Stimulated activated CD4-positive, alpha-beta T cell treated with anti-CD3 and anti-CD28 coated beads, TNF-alpha, amount 100 ng/mL, for 48 hours (primary cell): ENCODE data around the gene TPO.
"Not testable (repeated sequence)": the region's sequence is repeated elsewhere in the genome, so short reads cannot be mapped to it uniquely, and the experiment has no call there.

Source experiments
- DNase-seq, 3 donors: peaks; one replicate each; pipeline ENCODE4 v3.0.0-alpha.2; 2020; ENCODE audit warnings: low read depth in 3 of 3

Gene TPO

DNA sequence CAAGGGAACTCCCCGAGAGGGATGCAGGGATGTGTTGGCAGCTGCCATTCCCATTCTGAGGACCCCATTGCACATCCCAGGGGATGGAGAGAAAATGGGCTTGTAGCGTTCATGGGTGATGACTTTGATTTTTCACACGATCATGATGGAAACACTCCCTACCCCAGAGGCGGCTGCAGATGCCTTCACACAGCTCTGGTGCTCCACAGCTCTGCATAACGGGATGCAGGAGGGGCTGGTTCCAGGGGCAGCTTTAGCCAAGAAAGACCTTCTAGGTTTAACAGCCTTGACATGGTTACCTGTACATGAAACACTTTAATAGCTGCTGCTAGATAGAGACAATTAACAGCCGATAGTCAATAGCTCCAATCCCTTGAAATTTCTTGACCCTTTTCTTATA, 88.7 kb downstream of the TPO start:
- DNase-seq: no peak

DNA sequence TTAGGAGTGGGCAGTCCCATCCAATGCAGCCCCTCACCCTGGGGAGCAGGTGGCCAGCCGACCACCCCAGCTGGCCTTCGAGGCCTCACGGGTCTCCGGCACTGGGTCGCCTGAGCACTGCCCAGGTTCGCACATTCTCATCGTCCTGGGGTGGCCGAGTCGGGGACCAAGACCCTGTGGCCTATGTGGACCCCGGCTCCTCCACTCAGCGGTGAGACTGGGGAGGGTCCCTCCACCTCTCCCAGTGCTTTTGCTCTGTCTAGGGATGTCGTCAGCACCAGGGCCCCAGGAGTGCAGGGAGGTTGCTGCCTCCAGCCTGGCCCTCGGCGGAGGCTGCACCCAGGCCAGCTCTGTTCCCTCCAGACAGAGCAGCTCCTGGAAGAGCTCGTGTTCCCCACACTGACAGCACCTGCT, 89.6 kb downstream of the TPO start:
- DNase-seq: no peak

DNA sequence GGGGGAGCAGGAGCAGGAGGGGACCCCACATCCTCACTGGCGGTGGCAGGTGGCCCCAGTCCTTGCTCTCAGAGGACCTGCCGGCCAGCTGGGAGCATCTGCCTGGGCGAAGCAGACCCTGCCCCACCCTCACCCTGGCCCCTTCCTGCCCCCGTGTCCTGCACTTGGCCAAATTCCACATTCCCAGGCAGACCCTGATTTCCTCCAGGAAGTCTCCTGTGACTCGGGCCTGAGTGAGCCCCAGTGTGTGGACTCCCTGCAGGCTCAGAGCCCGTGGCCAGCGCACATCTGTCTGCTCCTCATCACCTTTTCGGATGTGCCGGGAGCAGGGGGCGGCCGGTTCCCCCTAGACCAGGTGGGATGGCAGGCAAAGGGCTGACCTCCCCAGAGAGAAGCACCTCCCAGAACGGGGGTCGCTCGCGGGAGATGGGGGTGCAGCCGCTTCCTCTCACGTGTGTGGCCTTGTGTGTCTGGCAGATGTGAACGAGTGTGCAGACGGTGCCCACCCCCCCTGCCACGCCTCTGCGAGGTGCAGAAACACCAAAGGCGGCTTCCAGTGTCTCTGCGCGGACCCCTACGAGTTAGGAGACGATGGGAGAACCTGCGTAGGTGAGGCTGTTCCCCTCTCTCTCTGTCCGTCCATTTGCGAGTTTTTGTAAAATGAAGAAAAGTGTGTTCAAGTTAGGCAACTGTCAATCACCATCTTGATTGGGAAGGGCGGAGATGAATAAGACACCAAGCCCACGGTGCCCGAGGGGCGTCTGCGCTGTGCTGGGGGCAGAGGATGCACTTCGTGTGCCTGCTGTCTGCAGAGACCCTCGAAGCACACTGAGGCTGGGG, 90.4 kb downstream of the TPO start:
- no peak for DNase-seq

DNA sequence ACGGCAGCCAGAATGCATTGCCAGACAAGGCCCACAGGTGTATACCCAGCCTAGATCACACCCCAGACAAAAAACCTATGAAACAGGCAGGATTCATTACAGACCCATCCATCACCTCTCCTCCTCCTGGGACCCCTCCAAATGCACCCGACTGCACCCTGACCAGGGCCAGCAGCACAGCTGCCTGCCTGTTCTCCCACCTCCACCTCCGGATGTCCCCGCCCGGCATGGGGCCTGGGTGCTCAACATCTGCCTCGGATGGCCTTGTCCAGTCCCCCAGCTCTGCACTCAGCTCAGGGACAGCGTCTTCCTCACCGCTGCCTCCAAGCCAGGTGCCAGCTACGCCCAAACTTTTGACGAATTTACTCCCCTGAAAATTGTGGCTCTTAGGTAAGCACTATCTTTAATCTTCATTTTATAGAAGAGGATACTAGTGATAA, 91.1 kb downstream of the TPO start:
- no peak for DNase-seq

DNA sequence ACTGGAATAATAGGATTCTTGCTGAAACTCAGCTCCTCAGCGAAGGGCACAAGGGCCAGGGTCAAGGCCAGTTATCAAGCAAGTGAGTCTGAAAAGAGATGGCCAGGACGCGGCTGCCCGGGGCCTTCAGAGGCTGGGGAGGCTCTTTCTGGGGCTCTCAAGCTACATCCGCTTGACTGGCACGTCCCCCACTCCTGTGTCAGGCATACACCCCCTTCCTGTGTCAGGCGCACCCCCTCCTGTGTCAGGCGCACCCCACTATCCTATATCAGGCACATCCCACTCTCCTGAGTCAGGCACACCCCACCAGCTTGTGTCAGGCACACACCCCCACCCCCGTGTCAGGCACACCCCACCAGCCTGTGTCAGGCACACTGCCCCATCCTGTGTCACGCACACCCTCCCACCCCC, 91.8 kb downstream of the TPO start:
- DNase-seq: no peak

DNA sequence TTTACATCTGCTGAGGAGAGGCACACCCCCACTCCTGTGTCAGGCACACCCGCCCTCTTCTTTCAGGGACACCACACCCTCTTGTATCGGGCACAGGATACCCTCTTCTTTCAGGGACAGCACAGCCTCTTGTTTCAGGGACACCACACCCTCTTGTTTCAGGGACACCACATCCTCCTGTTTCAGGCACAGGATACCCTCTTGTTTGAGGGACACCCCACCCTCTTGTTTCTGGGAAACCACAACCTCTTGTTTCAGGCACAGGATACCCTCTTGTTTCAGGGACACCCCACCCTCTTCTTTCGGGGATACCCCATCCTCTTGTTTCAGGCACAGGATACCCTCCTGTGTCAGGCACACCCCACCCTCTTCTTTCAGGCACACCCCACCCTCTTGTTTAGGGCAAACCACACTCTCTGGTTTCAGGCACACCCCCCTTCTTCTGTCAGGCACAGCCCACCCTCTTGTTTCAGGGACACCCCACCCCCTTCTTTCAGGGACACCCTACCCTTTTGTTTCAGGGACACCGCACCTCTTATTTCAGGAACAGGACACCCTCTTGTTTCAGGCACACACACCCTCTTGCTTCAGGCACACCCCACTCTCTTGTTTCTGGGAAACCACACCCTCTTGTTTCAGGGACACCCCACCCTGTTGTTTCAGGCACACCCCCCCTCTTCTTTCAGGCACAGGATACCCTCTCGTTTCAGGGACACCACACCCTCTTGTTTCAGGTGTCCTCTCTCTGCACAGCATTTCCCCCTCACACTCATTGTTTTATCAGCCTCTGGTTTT, 96.2 kb downstream of the TPO start:
- DNase-seq: no peak

DNA sequence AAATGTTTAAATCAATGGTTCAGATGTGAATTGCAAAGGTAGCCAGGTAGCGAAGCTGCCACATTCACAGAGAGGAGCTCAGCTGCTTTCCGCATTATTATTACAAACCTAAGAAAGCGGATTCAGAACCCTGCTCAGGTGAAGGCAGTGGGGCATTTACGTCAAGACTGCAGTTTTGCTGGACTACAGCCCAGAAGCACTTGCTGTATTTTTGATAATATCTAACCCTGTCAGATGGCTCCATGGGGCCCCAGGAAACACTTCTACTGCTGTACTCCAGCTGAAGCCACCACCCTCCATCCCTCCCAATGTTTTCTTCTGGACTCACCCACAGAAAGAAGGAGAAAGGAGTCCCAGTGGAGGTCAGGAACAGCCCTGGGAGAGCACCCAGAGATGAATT, 96.9 kb downstream of the TPO start:
- no peak for DNase-seq

DNA sequence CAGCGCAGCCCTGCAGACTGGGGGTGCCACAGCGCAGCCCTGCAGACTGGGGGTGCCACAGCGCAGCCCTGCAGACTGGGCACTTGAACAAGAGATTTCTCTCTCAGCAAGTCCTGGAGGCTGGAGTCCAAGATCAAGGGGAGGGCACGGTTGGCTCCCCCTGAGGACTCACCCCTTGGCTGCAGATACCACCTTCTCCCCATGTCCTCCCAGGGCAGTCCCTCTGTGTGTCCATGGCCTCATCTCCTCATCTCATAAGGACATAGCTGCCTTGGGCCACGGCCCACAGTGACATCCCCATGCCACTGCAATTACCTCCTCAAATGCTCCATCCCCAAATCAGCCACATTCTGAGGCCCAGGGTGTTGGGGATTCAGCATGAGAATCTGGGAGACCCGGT, 98.2 kb downstream of the TPO start:
- DNase-seq: no peak

DNA sequence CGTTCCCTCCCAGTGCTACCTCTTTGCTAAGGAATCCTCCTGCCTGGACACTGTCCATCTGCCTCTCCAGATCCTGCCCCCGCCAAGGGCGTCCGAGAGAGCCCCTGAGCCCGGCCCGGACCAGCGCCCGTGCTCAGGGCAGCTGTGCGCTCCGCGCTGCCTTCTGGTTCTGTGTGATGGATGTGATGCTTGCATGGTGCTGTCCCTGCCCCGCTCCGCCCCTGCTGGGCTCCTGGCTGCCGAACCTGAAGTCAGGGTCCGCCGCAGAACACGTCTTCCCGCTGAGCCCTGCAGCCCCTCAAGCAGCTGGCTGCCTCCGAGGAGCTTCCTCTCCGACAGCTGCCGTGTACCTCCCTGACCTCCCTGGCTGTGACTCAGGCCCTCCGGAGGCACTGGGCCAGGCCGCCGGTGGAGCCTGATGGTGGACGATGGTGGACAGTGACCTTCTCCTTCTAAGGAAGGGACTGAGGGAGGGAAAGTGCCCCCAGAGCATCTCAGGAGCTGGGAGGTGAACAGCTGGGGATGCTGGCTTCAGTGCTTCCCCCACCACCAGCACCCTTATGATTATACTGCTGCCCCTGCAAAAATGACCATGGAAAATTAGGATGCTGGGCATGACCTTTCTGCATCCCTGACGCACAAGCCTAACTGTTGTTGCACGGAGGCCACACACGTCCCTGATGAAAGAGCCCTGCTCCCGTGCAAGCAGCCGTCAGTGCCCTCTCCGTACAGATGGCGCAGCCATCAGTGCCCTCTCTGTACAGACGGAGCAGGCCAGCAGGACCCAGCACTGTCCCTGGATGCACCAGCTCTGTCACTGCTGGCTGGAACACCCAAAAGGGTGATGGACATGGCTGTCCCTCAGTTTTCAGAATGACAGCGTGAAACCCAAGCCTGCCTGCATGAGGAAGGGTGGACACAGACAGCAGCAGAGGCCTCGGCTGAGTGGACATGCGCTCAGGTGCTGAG, 99.3 kb downstream of the TPO start:
- DNase-seq: no peak

DNA sequence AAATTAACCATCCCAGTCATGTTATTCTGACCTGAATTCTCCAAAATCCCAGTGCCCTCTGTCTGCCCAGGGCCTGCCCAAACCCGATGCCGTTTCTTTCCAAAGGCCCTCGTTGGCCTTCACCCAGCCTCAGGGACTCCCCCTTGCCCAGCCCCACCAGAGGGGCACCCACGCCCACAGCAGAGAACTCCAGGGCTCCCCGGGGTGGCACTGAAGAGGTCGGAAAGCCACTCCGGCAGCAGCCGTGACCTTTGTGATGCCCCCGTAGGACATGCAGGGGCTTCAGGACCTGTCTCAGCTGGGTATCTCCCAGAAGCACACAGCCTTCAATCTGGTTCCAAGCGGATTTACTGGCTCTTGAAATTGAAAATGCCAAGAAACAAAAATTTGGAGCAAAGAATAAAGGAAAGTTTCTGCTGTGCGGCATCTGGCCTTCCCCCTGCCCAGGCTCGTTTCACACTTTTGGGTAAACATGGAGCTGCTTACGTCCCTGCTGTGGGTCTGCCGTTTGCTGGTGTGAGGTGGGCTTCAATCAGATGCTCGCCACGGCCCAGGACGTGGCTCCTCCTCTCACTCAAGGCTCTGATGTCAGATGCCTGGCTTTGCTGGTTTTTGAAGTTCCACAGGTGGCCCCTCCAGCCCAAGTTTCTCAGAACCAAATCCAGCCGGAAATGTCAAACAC, 101.3 kb downstream of the TPO start:
- DNase-seq: no peak

DNA sequence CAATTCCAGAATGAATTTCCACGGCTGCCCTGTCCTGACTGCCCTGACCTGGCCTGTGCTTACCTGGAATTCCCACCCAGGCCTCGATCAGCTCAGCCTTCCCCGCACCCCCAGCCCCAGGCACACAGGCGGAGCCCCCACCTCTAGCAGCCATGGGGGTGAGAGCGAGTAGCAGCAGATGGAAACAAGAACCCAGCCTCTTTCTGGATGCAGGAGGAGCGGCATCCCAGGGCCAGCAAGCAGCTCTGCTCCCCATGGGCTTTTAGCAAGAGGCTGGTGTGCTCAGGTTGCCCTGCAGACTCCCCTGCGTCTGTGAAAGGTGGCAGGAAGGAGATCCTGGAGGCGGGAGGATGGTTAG, 101.8 kb downstream of the TPO start:
- no peak for DNase-seq

DNA sequence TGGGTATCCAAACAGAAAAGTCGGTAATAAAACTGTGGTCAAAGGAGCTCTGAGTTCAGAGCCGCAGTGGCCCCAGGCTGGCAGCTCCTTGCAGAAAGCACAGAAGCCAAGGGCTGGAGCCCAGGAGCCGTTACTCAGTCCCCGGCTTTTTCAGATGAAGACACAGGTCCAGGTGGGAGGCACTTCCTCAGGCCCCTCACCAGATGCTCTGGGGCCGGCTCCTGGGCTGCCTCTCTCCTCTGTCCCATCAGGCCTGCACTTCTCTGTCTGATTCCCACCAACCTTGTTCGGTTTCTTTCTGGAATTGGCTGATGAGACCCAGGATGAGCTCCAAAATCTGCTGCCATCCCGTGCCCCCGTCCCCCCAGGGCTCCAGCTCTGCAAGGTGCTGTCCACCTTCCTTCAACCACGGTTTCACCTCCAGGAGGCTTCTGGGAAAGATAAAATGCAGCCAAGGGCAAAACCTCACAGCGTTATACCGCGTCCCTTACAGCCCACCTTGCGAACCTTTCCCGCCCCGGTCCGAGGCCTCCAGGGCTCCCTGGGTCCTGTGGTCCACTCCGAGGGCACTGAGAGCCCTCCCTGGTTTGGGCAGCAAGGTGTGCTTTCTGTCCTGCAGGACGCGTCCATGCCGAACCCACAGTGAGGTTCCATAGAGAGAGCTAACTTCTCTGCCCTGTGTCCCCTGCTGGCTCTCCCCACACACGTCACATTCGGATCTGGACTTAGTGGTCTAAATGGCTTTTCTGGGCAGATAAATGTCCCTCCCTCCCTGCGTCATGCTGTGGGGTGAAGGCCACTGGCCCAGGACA, 102.9 kb downstream of the TPO start:
- no peak for DNase-seq

DNA sequence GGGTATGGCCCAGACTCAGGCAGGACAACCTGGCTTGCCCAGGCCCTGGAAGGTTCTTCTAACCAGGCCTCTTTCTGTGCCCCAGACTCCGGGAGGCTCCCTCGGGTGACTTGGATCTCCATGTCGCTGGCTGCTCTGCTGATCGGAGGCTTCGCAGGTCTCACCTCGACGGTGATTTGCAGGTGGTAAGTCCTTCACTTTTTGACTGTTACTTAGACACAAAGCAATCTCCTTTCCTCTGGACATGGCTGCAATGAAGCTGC, 103.5 kb downstream of the TPO start:
- no peak for DNase-seq

DNA sequence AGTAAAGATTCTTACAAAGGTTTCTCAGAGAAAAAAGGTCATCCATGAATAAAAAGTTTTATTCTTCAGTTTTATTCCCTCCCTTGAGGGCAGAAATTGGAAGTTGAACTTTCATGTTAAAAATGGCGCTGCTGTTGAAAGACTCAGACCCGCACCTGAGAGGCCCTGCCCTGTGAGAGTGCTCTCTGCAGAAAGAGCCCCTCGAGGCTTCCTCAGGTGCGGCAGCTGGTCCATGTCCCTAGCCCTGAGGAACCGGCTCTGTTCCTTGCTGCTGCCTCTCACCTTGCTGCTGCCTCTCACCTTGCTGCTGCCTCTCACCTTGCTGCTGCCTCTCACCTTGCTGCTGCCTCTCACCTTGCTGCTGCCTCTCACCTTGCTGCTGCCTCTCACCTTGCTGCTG, 104.0 kb downstream of the TPO start:
- DNase-seq: not testable (repeated sequence)

DNA sequence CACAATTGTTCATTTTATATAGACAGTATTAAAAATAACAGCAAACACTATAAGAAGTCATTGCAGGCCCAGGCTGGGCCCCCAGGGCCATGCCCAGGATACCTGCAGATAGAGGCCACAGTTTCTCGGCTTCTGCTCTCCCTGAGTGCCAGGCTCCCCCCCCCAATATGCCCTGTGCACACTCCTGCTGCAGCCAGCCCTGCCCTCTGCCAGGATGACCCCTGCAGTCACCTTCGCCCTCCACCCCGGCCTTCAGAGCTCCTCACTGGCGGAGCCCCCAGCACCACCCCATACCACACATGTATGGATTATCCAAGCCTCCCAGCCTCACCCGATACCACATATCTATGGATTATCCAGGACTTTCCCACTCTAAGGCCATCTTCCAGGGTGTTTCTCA, 104.5 kb downstream of the TPO start:
- DNase-seq: no peak

DNA sequence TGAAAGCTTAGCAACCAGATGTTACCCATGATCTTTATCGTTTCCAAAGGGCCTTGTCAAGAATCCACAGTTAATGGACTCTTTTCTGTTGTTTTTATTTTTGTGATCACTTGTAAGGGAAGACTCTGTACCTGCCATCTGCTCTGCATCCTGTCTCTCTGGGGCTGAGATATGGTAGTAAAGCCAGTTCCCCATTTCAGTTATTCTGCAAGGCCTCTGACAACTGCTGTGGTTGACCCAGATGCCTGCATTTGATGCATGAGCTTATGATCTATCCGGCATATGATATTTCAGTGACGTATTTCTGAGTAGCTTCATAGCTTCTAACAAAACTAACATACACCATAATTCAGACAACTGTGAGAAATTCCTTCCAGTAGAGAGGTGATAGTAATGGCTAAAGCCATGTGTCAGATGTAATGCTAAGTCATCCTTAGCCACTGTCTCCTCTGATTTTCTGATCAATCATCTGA, 105.1 kb downstream of the TPO start:
- no peak for DNase-seq

DNA sequence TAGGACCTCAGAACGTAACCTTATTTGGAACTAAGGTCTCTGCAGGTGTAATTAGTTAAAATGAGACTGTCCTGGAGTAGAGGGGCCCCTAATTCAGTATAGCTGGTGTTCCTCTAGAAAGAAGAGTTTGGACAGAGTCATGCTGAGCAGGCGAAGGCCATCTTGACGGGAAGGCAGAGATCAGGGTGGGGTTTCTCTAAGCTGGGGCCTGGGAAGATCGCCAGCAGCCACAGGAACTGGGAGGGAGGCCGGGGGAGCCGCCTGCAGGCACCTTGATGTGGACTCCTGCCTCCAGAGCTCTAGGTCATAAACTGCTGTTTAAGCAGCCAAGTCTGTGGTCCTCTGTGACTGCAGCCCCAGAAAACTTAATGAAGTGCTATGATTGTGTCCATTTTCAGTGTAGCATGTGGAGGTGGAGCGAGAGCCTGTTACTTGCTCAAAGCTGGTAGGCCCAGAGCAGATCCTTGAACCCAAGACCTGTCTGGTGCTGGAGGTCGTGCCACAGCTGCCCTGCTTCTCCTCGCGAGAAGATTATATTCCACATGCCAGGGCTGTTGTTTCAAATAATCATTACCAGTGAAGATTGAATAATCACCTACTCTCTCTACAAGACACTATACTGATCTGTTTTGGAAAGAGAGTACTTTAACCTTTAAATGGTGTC, 105.7 kb downstream of the TPO start:
- no peak for DNase-seq

DNA sequence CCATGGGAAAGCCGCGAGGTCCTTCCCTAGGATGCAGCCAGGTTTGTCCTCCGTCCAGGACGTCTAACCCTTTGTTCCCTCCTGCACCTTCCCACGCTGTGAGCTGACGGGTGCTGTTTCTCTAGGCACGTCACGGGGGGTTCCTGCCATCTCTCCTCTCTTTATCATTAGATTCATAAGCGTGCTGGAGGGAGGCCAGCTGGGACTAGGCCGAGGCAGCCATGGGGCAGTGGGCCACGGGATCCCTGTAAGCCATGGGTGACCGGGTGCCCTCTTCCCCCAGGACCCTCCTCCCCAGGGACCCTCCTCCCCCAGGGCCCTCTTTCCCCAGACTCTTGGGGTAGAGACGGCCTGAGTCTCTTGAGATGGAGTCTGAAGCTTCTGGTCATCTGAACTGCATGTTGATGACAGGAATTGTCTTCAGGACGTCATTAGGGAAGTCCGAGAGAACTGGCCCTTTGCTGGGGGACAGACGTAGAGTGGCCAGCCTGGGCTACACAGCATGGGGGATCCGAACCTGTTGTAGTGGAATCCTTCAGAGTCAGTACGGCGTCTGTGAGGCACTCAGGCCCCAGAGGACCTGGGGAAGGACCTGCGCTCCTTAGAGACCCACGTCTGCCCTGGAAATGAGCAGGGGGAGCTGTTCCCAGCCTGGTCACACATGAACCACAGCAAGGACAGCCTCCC, 108.1 kb downstream of the TPO start:
- DNase-seq: no peak
